Measurements from ENCODE around the gene DLD.
"Not testable (repeated sequence)": the region's sequence is repeated elsewhere in the genome, so short reads cannot be mapped to it uniquely, and the experiment has no call there.

Gene DLD

DNA sequence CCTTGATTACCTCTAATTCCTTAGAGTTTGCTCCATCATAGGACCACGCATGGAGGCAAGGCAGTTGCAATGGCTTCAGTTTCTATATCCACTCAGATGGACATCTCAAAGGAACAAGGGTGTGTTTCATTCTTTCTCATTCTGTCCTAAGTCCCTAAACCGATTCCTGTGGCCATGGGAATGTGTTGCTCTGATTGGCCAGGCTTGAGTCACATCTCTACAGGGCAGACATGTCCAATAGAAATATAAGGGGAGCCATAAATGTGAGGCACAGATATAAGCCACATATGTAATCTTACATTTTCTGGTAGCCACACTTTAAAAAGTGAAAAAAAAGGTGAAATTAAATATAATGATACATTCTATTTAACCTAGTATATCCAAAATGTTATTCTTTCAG is 16.9 kb upstream of the DLD start:
- Histone ChIP-seq H3K4me3 (ENCODE audit: insufficient read depth, low read depth, low read length, poor library complexity, severe bottlenecking) (no peak overlapping the region), H3K36me3 (ENCODE audit: control insufficient read depth, insufficient read depth, low read length) (no peaks in the 10 kb centered on the region), H3K9me3 (ENCODE audit: control insufficient read depth, low read length) (no peaks in the 10 kb centered on the region), H3K27ac (ENCODE audit: insufficient read depth, low read length, poor library complexity, severe bottlenecking) (no peak overlapping the region), H3K4me1 (ENCODE audit: control insufficient read depth, insufficient read depth, low read length, poor library complexity, severe bottlenecking) (peaks cover 14% of the 10 kb centered on the region), H3K27me3 (replicated peaks; ENCODE audit: control insufficient read depth, insufficient read depth, low read length, poor library complexity, severe bottlenecking) (no peaks in the 10 kb centered on the region)
- no peak for DNase-seq

DNA sequence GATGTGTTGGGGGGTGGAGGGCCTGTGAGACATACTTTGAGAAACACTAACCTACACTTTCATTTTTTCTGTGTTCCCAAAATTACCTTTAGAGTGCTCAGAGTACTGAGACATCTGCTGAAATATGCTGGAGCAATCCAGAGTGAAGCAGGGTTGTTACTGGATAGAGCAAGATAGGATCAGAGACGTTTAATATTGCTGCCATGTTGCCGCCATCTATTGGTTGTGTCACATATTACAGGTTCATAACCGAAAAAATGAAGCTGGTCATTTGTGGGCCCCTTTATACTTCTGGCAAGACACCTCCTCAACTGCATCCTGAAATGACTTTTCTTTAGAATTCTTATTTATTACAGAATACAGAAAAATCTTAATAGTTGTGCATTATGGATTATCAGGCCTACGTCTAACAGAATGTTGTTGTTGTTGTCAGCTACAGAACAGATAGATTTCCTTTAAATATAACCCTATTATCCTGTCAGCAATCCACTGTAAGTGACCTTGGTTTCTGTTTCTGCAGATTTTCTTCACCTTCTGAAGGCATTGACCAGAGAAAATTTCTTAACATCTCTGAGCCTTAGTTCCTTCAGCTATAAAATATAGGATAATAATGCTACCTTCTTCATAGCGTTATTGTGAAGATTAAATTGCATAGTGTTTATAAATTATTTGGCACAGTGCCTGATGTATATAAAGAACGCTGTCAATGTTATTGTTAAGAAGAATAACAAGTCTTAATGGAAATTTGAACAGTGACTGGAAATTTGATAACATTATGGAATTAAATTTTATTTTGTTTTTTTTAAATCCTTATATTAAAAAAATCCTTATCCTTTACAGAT is 16.2 kb upstream of the DLD start:
- Histone ChIP-seq H3K4me3 (ENCODE audit: insufficient read depth, low read depth, low read length, poor library complexity, severe bottlenecking) (no peak overlapping the region), H3K9me3 (ENCODE audit: control insufficient read depth, low read length) (no peaks in the 10 kb centered on the region), H3K27me3 (replicated peaks; ENCODE audit: control insufficient read depth, insufficient read depth, low read length, poor library complexity, severe bottlenecking) (no peaks in the 10 kb centered on the region), H3K27ac (ENCODE audit: insufficient read depth, low read length, poor library complexity, severe bottlenecking) (no peak overlapping the region), H3K4me1 (ENCODE audit: control insufficient read depth, insufficient read depth, low read length, poor library complexity, severe bottlenecking) (peaks cover 14% of the 10 kb centered on the region), H3K36me3 (ENCODE audit: control insufficient read depth, insufficient read depth, low read length) (no peaks in the 10 kb centered on the region)
- DNase-seq: peak in 1 of 3 donors; percentile 22

DNA sequence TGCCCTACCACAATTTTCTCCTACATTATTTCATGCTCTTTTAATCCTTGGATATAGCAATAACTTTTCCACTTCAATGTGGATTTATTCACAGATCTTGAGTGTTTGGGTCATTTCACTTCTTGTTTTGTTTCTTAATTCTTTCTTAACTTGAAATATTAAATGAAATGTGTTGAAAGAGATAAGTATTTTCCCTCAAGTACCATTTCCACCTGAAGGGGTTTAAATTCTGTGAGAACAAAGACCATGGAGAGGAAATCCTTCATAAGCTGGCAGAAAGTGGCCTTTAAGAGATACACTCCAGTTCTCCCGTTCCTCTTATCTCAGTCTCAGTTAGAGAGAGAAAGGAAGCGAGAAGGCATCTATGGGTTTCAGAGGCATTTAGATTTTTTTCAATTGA is 14.1 kb upstream of the DLD start:
- Histone ChIP-seq H3K36me3 (ENCODE audit: control insufficient read depth, insufficient read depth, low read length) (no peaks in the 10 kb centered on the region), H3K9me3 (ENCODE audit: control insufficient read depth, low read length) (no peaks in the 10 kb centered on the region)
- no peak for DNase-seq

DNA sequence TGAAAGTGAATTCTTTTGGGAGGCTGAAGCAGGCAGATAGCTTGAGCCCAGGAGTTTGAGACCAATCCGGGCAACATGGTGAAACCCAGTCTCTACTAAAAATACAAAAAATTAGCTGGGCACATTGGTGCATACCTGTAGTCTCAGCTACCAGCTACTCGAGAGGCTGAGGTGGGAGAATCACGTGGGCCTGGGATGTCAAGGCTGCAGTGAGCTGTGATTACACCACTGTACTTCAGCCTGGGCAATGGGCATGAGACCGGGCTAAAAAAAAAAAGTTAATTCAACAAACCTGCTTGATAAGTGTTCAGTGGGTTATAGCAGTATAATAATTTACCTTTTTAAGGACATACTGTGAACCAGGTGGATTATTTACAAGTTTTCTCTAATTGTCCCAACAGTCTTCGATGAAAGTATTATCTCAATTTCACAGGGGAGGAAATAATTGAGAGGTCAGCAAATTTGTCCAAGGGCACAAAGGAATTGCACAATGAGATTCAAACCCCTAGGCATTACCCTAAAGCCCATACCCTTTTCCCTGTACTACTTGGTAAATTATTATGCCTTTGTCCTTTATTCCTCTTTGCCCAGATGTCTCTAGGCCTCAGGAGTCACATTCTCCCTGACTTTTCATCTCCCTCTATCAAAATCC is 13.1 kb upstream of the DLD start:
- no peaks in the 10 kb centered on the region for H3K9me3 ChIP-seq (ENCODE audit: control insufficient read depth, low read length)
- H3K27me3 ChIP-seq (replicated peaks; ENCODE audit: control insufficient read depth, insufficient read depth, low read length, poor library complexity, severe bottlenecking): no peaks in the 10 kb centered on the region
- no peaks in the 10 kb centered on the region for H3K36me3 ChIP-seq (ENCODE audit: control insufficient read depth, insufficient read depth, low read length)
- H3K4me3 ChIP-seq (ENCODE audit: insufficient read depth, low read depth, low read length, poor library complexity, severe bottlenecking): no peak overlapping the region
- peaks cover 5% of the 10 kb centered on the region for H3K4me1 ChIP-seq (ENCODE audit: control insufficient read depth, insufficient read depth, low read length, poor library complexity, severe bottlenecking)
- DNase-seq: no peak
- H3K27ac ChIP-seq (ENCODE audit: insufficient read depth, low read length, poor library complexity, severe bottlenecking): no peak overlapping the region

More for the DNA sequence above, 14.1 kb upstream of the DLD start:
- no peak overlapping the region for H3K4me3 ChIP-seq (ENCODE audit: insufficient read depth, low read depth, low read length, poor library complexity, severe bottlenecking)
- no peak overlapping the region for H3K27ac ChIP-seq (ENCODE audit: insufficient read depth, low read length, poor library complexity, severe bottlenecking)
- H3K27me3 ChIP-seq (replicated peaks; ENCODE audit: control insufficient read depth, insufficient read depth, low read length, poor library complexity, severe bottlenecking): no peaks in the 10 kb centered on the region
- peaks cover 5% of the 10 kb centered on the region for H3K4me1 ChIP-seq (ENCODE audit: control insufficient read depth, insufficient read depth, low read length, poor library complexity, severe bottlenecking)

DNA sequence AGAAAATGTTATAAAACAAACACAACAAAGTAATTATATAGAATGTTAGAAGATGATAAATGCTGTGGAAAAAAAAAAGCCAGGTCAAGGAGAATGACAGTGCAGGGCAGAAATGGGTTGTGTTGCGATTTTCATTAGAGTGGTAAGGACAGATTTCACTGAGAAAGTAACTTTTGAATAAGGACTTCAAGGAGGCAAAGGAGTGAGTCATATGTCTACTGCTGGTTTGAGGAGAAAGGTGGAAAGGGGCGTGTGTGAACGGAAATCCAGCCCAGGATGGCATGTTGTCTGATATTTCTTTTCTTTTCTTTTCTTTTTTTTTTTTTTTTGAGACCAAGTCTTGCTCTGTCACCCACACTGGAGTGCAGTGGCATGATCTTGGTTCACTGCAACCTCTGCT is 12.3 kb upstream of the DLD start:
- H3K36me3 ChIP-seq (ENCODE audit: control insufficient read depth, insufficient read depth, low read length): no peaks in the 10 kb centered on the region
- DNase-seq: no peak
- H3K27ac ChIP-seq (ENCODE audit: insufficient read depth, low read length, poor library complexity, severe bottlenecking): no peak overlapping the region
- no peaks in the 10 kb centered on the region for H3K27me3 ChIP-seq (replicated peaks; ENCODE audit: control insufficient read depth, insufficient read depth, low read length, poor library complexity, severe bottlenecking)
- H3K4me1 ChIP-seq (ENCODE audit: control insufficient read depth, insufficient read depth, low read length, poor library complexity, severe bottlenecking): peaks cover 5% of the 10 kb centered on the region
- no peaks in the 10 kb centered on the region for H3K9me3 ChIP-seq (ENCODE audit: control insufficient read depth, low read length)
- H3K4me3 ChIP-seq (ENCODE audit: insufficient read depth, low read depth, low read length, poor library complexity, severe bottlenecking): no peak overlapping the region

DNA sequence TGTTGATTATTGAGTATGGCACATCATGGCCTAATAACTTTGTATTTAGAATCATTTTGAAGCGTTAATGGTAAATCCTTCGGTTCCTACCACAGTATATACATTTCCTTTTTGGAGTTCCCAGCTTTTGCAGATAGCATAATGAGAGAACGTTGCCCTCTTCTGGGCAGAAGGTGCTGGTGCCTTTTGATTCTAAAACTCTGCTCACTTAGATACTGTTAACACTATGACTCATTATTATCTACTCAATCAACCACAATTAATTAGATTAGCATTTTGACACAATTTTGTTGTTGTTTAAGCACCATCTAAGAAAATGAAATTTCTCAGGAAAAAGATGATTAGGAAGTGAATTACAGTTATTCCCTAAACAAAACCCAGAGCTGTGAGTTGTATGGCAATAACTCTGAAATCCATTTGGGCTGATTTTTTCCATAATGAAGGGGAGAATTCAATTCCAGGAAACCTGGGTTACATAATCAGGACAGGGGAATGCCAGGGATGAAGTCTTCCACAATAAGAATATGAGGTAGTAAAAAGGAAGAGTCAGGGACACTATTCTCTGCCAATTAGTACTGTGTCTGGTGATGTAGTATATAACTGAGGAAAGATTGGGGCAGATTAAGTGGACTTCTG is 11.5 kb upstream of the DLD start:
- Histone ChIP-seq H3K36me3 (ENCODE audit: control insufficient read depth, insufficient read depth, low read length) (no peaks in the 10 kb centered on the region), H3K9me3 (ENCODE audit: control insufficient read depth, low read length) (no peaks in the 10 kb centered on the region), H3K27ac (ENCODE audit: insufficient read depth, low read length, poor library complexity, severe bottlenecking) (no peak overlapping the region), H3K4me1 (ENCODE audit: control insufficient read depth, insufficient read depth, low read length, poor library complexity, severe bottlenecking) (peaks cover 5% of the 10 kb centered on the region), H3K27me3 (replicated peaks; ENCODE audit: control insufficient read depth, insufficient read depth, low read length, poor library complexity, severe bottlenecking) (no peaks in the 10 kb centered on the region), H3K4me3 (ENCODE audit: insufficient read depth, low read depth, low read length, poor library complexity, severe bottlenecking) (no peak overlapping the region)
- DNase-seq: peak; percentile 8 to 27 (median 18)

DNA sequence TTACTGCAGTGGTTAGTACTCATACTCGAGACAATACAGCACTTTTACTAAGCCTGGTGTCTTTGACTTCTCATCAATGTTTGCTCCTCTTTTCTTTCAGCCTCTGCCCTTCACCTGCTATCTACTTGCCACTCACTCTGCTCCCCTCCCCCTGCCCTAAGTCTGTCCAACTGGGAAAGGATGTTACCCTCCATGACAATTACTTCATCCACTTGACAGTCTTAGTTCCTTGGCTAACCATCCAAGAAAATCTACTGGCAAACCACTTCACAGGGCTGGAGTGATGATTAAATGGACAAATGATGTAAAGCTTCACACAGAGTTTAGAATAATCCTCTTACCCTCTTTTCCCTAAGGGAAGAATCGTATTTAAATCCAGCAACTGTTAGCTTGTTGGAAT is 8.2 kb upstream of the DLD start:
- Histone ChIP-seq H3K9me3 (ENCODE audit: control insufficient read depth, low read length) (no peaks in the 10 kb centered on the region), H3K4me1 (ENCODE audit: control insufficient read depth, insufficient read depth, low read length, poor library complexity, severe bottlenecking) (no peaks in the 10 kb centered on the region), H3K36me3 (ENCODE audit: control insufficient read depth, insufficient read depth, low read length) (no peaks in the 10 kb centered on the region), H3K27ac (ENCODE audit: insufficient read depth, low read length, poor library complexity, severe bottlenecking) (no peak overlapping the region), H3K27me3 (replicated peaks; ENCODE audit: control insufficient read depth, insufficient read depth, low read length, poor library complexity, severe bottlenecking) (no peaks in the 10 kb centered on the region), H3K4me3 (ENCODE audit: insufficient read depth, low read depth, low read length, poor library complexity, severe bottlenecking) (no peak overlapping the region)
- no peak for DNase-seq

DNA sequence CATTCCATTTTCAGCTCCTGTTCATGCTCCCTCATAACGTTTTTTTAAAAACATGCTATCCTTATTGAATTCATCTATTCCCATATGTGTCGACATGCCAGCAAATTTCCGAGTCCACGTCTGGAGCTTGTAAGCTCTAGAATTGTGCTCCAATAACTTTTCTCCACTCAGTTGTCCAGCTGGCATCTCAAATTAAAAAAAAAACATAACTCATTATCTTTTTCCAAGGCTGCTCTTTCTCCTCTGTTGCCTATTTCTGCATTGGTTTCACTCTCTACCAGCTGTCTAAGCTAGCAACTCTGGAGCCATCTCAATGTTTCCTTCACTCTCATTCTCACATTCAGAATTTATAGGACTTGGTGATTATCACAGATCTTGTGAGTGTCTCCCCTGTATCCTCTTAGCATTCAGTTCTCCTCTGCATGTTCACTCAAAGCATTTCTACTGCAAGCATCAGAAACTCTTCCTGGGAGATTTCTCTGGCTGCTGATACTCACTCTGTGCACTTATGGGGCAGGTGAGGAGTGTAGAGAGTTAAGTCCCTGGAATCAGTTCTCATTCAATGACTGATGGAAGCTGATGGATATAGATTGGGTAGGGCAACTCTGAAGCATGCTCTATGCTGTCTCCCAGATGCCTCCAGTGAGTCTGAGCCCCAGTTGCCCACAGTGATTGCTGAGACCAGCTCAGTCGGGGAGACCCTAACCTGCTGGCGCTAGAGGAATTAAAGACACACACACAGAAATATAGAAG is 6.7 kb upstream of the DLD start:
- no peaks in the 10 kb centered on the region for H3K36me3 ChIP-seq (ENCODE audit: control insufficient read depth, insufficient read depth, low read length)
- H3K27me3 ChIP-seq (replicated peaks; ENCODE audit: control insufficient read depth, insufficient read depth, low read length, poor library complexity, severe bottlenecking): no peaks in the 10 kb centered on the region
- no peaks in the 10 kb centered on the region for H3K4me1 ChIP-seq (ENCODE audit: control insufficient read depth, insufficient read depth, low read length, poor library complexity, severe bottlenecking)
- no peak overlapping the region for H3K27ac ChIP-seq (ENCODE audit: insufficient read depth, low read length, poor library complexity, severe bottlenecking)
- no peaks in the 10 kb centered on the region for H3K9me3 ChIP-seq (ENCODE audit: control insufficient read depth, low read length)
- DNase-seq: no peak
- no peak overlapping the region for H3K4me3 ChIP-seq (ENCODE audit: insufficient read depth, low read depth, low read length, poor library complexity, severe bottlenecking)

DNA sequence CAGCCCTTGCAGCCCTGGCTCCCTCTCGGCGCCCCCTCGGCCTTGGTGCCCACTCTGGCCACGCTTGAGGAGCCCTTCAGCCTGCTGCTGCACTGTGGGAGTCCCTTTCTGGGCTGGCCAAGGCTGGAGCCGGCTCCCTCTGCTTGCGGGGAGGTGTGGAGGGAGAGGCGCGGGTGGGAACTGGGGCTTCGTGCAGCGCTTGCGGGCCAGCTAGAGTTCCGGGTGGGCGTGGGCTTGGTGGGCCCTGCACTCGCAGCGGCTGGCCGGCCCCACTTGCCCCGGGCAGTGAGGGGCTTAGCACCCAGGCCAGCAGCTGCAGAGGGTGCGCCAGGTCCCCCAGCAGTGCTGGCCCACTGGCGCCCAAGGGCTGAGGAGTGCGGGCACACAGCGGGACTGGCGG is 3.2 kb upstream of the DLD start:
- not testable (repeated sequence) for H3K4me3 ChIP-seq (ENCODE audit: insufficient read depth, low read depth, low read length, poor library complexity, severe bottlenecking); H3K27ac ChIP-seq (ENCODE audit: insufficient read depth, low read length, poor library complexity, severe bottlenecking); H3K9me3 ChIP-seq (ENCODE audit: control insufficient read depth, low read length); H3K27me3 ChIP-seq (replicated peaks; ENCODE audit: control insufficient read depth, insufficient read depth, low read length, poor library complexity, severe bottlenecking); H3K36me3 ChIP-seq (ENCODE audit: control insufficient read depth, insufficient read depth, low read length); DNase-seq
- H3K4me1 ChIP-seq (ENCODE audit: control insufficient read depth, insufficient read depth, low read length, poor library complexity, severe bottlenecking): peaks cover 14% of the 10 kb centered on the region
